HG02938 (cell line): ENCODE results near the gene PDF.
"Not testable (repeated sequence)": the region's sequence is repeated elsewhere in the genome, so short reads cannot be mapped to it uniquely, and the experiment has no call there.

Experiments
- ATAC-seq: cut with Tn5 transposase; IDR thresholded peaks from one replicate; pipeline ENCODE4 v1.9.1; 2021; ENCODE audit warnings: mild to moderate bottlenecking, moderate library complexity; ENCODE audit not compliant: unreplicated experiment

PDF gene, protein sequence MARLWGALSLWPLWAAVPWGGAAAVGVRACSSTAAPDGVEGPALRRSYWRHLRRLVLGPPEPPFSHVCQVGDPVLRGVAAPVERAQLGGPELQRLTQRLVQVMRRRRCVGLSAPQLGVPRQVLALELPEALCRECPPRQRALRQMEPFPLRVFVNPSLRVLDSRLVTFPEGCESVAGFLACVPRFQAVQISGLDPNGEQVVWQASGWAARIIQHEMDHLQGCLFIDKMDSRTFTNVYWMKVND

DNA sequence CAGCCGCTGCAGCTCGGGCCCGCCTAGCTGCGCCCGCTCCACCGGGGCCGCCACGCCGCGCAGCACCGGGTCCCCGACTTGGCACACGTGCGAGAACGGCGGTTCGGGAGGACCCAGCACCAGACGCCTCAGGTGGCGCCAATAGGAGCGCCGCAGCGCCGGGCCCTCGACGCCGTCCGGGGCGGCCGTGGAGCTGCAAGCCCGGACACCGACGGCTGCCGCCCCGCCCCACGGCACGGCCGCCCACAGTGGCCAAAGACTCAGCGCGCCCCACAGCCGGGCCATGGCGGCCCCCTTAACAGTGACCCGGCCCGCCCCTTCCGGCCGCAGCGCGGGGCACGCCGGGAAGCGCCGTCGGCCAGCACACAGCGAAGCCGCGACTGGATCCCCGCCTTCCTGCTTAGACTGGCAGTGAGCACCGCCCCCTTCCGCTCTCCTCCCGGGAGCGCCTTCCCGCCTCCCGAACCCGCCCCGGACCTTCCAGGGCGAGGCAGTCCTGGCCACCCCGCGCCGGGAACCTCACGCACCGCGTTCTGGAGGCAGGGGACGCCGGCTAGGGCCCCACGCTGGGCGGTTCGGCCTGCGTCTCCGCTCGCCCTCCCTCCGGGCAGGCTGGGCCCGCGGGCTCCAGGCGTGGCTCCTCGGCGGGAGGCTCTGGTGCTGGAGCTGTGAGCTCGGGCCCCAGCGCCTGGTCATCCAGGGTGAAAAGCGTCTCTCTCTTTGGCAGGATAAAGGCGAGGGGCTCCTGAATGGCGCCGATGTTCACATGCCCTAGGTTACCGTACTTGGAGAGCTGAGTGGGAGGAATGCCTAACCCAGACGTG lies at the start of gene PDF:
Gene PDF, minus strand, starts transcription at position 303 of the 824 bp plus-strand sequence. Its CDS starts 18 bp downstream, at position 285.
- peak; percentile 95 for ATAC-seq

GRCh38 chr16:69378760-69379159 lies 48.4 kb upstream of the PDF start:
- no peak for ATAC-seq

DNA sequence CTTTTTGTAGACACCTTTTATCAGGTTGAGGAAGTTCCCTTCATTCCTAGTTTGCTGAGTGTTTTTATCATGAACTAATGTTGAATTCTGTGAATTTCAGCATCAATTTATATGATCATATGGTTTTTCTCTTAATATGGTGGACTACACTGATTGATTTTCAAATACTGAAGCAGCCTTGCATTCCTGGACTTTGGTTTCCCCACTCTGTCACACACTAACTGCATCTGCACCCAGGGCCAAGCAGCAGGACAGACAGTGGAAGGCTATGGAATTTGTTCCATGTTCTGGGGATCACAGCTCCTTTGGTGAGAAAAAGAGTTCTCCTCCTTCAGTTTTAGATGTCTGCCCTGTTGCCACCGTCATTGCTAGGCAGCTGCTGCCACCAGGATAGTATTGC lies 47.6 kb upstream of the PDF start:
- ATAC-seq = no peak

DNA sequence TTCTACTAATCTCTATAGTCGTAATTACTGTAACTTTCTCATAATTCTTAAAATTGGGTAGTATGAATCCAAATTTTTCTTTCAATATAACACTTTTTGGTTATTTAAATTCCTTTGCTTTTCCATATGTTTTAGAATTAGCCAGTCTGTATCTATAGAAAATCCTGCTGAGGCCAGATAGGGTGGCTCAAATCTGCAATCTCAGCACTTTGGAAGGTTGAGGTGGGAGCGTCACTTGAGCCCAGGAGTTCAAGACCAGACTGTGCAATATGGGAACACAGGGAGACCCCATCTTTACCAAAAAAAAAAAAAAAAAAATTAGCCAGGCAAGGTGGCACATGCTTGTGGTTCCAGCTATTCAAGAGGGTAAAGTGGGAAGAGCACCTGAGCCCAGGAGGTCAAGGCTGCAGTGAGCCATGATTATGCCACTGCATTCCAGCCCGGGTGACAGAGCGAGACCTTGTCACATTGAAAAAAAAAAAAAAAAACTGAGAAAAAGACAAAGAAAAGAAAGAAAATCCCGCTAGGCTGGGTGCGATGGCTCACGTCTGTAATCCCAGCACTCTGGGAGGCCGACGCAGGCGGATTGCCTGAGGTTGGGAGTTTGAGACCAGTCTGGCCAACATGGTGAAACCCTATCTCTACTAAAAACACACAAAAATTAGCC lies 46.1 kb upstream of the PDF start:
- no peak for ATAC-seq

DNA sequence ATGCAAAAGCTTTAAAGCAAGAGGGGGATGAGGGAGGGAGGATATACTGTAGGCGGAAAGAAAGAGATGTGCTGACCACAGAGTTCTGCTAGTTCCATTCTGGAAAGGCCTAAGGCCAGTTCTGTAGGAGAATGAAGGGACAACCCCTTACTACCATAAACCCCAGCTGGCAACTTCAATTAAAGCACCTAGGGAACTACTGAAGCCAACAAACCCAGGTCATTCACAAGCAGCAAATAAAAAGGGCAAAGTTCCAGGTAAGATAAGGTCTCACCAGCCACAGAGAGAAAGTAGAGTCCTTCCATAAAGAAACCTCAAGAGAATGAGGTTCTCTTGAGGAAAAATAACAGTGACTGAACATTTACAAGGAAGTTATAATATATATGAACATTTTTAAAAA lies 42.6 kb upstream of the PDF start:
- ATAC-seq = no peak

GRCh38 chr16:69371564-69371963 lies 41.2 kb upstream of the PDF start:
- ATAC-seq = no peak

GRCh38 chr16:69368866-69369265 lies 38.5 kb upstream of the PDF start:
- ATAC-seq = no peak

GRCh38 chr16:69367980-69368379 lies 37.6 kb upstream of the PDF start:
- ATAC-seq = no peak

DNA sequence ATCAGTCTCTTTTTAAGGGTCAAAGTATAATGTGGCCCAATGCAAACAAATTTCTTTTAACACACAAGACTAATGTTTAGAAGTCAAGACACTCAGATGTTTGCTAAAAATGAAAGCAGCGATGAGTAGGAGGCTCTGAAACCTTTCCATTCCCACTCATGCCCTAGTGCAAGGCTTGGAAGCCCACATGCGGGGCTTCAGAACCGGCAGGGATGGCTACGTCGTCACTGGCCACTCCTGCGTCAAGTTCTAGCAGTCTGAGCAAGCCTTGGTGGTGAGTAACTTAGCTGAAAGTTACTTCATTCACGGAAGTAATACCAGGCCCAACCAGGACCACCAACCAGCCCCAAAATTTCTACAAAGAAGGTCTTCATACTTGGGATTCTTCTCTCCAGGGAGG lies 36.0 kb upstream of the PDF start:
- ATAC-seq = no peak

- no peak for ATAC-seq
Measured at GRCh38 chr16:69365901-69366300, 35.5 kb upstream of the PDF start.

- no peak for ATAC-seq
Measured at GRCh38 chr16:69364088-69364487, 33.7 kb upstream of the PDF start.

- ATAC-seq = no peak
Measured at GRCh38 chr16:69363281-69363717, 32.9 kb upstream of the PDF start.

DNA sequence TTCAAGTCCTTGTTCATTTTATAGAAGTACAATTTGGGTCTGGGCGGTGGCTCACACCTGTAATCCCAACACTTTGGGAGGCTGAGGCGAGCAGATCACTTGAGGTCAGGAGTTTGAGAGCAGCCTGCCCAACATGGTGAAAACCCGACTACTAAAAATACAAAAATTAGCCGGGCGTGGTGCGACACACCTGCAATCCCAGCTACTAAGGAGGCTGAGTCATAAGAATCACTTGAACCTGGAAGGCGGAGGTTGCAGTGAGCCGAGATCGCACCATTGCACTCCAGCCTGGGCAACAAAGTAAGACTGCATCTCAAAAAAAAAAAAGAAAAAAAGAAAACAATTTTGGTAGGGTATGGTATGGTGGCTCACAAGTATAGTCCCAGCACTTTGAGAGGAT lies 29.7 kb upstream of the PDF start:
- ATAC-seq = not testable (repeated sequence)

DNA sequence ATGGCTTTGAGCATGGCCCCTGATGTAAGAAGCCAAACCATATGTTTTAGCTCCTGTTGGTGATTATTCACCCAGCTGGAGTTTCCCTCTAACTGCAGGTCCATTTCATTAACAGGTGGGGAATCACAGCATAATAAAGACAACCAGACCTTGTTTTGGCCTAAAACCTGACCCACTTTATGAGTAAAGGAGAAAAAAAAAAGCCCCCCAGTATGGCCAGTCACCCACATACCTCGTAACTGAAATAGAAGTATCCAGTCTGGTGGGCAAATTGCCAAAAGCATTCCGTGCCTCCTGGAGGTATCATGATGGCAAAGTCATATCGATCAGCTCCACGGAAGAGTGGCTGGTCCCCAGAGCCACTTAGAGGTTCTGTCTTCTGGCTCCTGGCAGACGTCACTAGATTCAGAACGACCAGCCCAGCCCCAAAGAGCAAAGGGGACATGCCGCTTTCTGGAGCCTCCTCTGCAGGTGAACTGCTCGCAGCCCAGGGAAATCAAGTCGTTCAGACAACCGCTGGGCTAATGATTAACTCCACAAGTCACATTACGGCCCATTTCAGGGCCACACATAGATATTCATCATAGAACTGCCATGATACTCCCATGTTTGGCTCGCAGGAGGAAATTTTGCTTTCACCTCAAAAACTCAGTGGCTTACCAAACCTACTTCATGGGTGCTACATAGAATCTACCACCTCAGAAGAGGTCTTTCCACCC lies 21.1 kb upstream of the PDF start, which contains the start of gene TMED6:
Gene TMED6, minus strand, starts transcription at position 478 of the 719 bp plus-strand sequence. Its CDS starts 33 bp downstream, at position 445.
- no peak for ATAC-seq

DNA sequence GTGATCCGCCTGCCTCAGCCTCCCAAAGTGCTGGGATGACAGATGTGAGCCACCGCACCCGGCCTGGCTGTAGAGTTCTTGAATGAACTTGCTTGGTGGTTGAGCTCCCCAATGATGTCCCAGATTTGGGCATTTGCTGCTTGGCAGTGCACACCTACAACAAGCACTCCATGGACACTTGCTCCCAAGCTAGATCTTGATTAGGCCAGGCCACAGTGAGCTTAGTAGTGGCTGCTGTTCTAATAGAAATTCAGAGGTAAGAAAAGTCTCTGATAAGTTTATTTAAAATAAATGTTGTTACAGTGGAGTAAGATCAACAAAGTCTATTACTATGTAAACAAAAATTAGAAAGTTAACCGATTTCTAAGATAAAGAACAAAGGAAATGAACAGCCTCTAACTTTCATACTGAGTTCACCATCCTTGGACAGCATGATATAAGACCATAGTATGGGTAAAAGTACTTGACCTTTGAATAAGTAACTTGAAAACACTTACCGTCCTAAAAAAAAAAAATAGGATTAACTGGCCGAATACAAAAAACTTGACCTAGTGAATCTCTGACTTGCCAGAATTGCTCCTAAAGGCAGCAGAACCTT lies 20.2 kb upstream of the PDF start:
- ATAC-seq = no peak

GRCh38 chr16:69349536-69349935 lies 19.1 kb upstream of the PDF start:
- no peak for ATAC-seq

DNA sequence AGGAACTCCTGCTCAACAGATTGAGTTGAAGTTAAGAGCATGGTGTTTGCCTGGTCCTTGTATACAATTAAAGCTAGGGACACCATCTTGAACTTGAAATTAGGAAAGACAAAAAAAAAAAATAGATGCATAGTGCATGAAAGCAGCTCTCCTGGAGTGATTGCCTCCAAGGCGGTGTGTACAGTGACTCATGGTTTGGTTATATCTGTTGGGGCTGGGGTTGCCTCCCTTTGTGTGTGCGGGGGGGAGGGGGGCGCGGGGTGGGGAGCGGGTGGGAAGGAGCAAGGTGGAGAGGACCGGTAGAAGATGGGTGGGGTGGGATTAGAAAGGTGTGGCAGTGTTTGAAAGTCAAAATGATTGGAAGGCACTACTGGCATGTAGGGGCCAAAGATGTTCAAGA lies 17.8 kb upstream of the PDF start:
- no peak for ATAC-seq

GRCh38 chr16:69346683-69347082 lies 16.3 kb upstream of the PDF start:
- ATAC-seq = no peak

DNA sequence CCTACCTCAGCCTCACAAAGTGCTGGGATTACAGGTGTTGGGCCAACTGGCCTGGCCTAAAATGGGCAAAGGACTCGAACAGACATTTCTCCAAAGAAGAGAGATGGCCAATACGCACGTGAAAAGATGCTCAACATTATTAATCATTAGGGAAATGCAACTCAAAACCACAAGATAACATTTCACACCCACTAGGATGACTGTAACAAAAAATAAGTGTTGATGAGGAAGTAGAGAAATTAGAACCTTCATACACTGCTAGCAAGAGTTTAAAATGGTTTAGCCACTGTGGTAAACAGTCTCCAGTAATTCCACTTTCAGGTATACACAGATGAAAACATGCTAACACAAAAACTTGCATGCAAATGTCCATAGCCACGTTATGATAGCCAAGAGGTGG lies 15.5 kb upstream of the PDF start:
- no peak for ATAC-seq

DNA sequence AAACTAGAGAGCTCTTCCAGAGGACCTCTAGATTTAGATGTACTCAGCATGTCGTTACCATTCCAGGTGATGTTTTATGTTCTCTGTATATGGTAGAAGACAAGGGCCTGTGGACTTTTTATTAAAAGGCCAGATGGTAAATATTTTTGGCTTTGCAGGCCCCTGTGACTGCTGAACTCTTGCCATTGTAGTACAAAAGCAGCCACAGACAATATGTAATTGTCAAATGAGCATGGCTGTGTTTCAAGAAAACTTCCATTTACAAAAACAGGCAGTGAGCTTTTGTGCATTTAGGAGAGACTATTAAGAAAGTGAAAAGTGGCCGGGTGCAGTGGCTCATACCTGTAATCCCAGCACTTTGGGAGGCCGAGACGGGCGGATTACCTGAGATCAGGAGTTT lies 13.8 kb upstream of the PDF start:
- ATAC-seq = no peak
